HG03457 (cell line): ENCODE results near the gene GLT1D1.

ENCODE experiments used
- ATAC-seq: cut with Tn5 transposase; IDR thresholded peaks from one replicate; pipeline ENCODE4 v1.9.1; 2021; ENCODE audit warnings: moderate number of reproducible peaks; ENCODE audit not compliant: unreplicated experiment

The GLT1D1 gene

DNA sequence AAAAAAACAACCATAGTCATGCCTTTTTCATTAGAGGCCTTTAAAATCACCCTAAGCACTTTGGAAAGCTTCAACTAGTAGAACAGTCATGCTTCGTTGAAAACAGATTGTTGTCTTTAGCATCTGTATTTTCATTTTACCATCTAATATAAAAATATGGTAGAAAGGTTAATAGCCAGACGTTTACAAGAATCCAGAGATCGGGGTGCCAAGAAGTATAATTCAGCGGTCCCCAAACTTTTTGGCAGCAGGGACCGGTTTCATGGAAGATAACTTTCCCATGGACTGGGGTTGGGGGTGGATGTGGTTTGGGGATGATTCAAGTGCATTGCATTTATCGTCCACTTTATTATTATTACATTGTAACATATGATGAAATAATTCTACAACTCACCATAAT, 138.4 kb downstream of the GLT1D1 start:
- ATAC-seq, result no peak

DNA sequence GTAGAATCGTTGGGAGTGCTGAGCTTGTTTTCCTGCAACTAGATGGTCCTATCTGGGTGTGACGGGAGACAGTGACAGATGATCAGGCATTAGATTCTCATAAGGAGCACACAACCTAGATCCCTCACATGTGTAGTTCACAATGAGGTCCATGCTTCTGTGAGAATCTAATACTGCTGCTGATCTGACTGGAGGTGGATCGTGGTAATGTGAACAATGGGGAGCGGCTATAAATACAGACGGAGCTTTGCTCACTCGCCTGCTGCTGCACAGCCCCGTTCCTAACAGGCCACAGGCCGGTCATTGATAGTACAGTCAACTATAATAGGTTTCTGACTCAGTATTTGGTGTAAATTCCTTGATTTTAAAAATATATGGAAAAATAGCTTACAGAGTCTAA, 138.8 kb downstream of the GLT1D1 start:
- ATAC-seq, result no peak

GRCh38 chr12:128992550-128992949, 139.3 kb downstream of the GLT1D1 start:
- no peak for ATAC-seq

DNA sequence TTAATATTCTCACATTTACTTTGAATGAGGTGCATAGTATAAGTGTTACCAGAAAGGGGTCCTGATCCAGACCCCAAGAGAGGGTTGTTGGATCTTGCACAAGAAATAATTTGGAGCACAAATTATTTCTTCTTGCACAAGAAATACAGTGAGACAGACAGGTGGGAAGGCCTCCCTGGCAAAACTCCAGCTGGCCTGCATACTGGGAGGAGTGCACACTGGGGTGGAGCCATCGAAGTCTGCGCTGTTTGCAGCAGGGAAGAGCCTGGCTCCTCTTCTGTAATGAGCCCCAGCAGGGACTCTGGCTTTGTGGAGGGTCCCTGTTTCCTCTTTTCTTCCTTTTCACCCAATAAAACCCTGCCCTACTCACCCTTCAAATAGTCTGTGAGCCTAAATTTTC, 141.6 kb downstream of the GLT1D1 start:
- ATAC-seq, result no peak

DNA sequence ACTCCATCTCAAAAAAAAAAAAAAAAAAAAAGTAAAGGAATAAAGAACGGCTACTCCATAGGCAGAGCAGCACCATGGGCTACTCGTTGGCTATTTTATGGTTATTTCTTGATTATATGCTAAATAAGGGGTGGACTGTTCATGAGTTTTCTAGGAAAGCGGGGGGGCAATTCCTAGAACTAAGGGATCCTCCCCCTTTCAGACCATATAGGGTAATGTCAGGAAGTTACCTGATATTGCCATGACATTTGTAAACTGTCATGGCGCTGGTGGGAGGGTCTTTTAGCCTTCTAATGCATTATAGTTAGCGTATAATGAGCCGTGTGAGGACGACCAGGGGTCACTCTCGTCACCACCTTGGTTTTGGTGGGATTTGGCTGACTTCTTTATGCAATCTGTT, 142.3 kb downstream of the GLT1D1 start:
- ATAC-seq, result no peak

- no peak for ATAC-seq
These were observed 148.5 kb downstream of the GLT1D1 start for GRCh38 chr12:129001826-129002225.

DNA sequence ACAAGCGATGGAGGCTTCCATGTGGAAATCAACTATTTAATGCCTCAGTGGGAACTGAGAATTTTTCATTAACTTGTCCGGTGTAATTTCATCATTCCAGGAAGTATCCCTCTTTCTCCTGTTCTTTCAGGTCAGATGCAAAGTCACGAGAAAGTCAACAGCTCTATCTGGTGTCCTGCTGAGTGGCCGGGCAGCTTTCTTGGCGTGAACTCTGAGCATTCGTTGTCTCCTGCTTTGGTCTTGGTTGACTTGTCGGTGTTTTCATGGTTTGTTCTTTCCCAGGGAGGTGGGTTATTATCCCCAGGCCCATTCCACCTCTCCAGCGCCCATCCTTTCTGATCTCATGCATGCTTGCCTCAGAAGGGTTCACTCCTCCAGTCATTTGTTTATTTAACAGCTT, 149.1 kb downstream of the GLT1D1 start:
- ATAC-seq, result no peak

DNA sequence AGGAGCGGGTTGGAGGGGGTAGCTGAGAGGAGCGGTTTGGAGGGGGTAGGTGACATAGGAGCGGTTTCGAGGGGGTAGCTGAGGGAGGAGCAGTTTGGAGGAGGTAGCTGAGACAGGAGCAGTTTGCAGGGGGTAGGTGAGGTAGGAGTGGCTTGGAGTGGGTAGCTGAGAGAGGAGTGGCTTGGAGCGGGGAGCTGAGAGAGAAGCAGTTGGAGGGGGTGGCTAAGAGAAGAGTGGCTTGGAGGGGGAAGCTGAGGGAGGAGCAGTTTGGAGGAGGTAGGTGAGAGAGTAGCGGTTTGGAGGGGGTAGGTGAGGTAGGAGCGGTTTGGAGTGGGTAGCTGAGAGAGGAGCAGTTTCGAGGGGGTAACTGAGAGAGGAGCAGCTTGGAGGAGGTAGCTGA, 152.1 kb downstream of the GLT1D1 start:
- no peak for ATAC-seq

GRCh38 chr12:129005829-129006228, 152.6 kb downstream of the GLT1D1 start:
- no peak for ATAC-seq

- ATAC-seq, result no peak
These were observed 156.8 kb downstream of the GLT1D1 start for GRCh38 chr12:129009833-129010622.

DNA sequence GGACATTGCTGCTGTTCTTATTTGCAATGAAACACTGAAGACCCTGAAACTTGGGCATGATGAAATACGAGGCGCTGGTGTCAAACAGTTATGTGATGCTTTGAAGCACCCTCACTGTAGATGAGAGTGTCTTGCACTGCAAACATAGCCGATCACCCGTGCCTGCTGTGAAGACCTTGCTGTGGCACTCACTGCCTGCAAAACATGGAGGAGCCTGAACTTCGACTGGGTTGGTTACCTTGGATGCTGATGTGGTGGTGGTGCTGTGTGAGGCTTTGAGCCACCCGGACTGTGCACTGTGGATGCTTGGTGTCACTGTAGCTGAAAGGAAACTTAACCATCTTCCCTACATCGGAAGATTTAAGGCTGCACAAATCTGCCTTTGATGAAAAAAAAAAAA, 162.9 kb downstream of the GLT1D1 start:
- no peak for ATAC-seq

DNA sequence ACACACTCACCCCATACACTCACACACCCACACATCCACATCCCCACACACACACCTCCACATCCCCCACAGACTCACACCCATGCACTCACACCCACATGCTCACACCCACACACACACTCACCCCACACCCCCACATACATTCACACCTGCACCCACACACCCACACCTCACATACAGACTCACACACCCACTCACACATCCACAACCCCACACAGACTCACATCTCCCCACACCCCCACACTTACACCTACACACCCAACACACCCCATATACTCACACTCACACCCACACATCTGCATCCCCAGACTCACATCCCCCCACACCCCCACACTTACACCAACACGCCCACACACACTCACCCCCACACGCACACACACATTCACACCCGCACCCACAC, 171.8 kb downstream of the GLT1D1 start:
- no peak for ATAC-seq

GRCh38 chr12:129028844-129029243, 175.6 kb downstream of the GLT1D1 start:
- no peak for ATAC-seq
